ENCODE measurements around the gene SLC39A1. TPM values are rescaled to one million over a fixed set of nuclear protein-coding genes. Genes with fewer than 3 reads are reported as not detected.
A peak's percentile ranks its signal among the peaks of the same experiment; 100 is the strongest.

The SLC39A1 gene
- polyA plus RNA-seq, 2 of the 4 experiments (the other 2 are of a cell fraction): 80.6 to 108 TPM

DNA sequence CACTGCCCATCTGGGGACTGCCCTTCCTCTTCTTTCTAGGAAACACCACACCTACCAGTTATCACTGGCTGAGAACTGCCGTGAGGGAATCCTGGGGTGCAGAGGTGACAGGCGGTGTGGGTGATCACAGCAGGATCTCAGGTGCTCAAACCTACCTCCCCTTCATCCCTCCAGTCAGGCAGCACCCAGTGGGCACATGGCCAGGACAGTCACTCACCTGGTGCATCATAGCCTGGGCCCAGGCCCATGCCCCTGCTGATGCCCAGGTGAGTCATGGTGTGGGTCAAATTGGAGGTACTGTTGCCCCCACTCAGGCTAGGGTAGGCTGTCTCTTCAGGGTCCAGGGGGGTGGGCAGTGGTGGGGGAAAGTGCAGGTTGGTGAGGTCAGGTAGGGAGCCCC is 11.5 kb downstream of the SLC39A1 start:
- Histone ChIP-seq H3K9me3 (no peaks in the 10 kb centered on the region), H3K4me2 (no peak overlapping the region), H3K4me1 (peaks cover 9% of the 10 kb centered on the region), H3K27ac (no peak overlapping the region), H3K4me3 (no peak overlapping the region)
- POLR2A ChIA-PET: no interaction called here
- no peak for TF ChIP-seq ZFP36 (IDR thresholded peaks at IDR 0.05; ENCODE audit: borderline replicate concordance, partially characterized antibody)
- no peak for TF ChIP-seq RNF2 (IDR thresholded peaks at IDR 0.05; ENCODE audit: borderline replicate concordance, low read depth)
- no peak for TF ChIP-seq SREBF2 (IDR thresholded peaks at IDR 0.05)
- TF ChIP-seq POLR2AphosphoS2 (conservative IDR thresholded peaks at IDR 0.05; ENCODE audit: low read length): no peak
- TF ChIP-seq ESRRA (IDR thresholded peaks at IDR 0.05; ENCODE audit: borderline replicate concordance, low read length): no peak
- TF ChIP-seq POLR2A (IDR thresholded peaks at IDR 0.05; ENCODE audit: low read length): no peak
- TF ChIP-seq SMC3 (IDR thresholded peaks at IDR 0.05): no peak
- no peak for TF ChIP-seq ZSCAN20 (CRISPR knock-in tag; IDR thresholded peaks at IDR 0.05)
- TF ChIP-seq, protein P1, sequence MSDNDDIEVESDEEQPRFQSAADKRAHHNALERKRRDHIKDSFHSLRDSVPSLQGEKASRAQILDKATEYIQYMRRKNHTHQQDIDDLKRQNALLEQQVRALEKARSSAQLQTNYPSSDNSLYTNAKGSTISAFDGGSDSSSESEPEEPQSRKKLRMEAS (IDR thresholded peaks at IDR 0.05): no peak
- no peak for TF ChIP-seq HOXB13 (CRISPR knock-in tag; IDR thresholded peaks at IDR 0.05; ENCODE audit: low read depth)
- CTCF ChIA-PET: no interaction called here
- ATAC-seq: no peak
- no peak for FAIRE-seq
- DNase-seq (ENCODE audit: low read depth in 1 of 2, low spot score in 1 of 2): no peak
- 94% methylated on average over 2 of the region's 2 CpGs for WGBS (ENCODE audit: missing lambda C conversion rate)

GRCh38 chr1:153951183-153951582 is 12.2 kb downstream of the SLC39A1 start:
- Histone ChIP-seq H3K4me3 (no peak overlapping the region), H3K4me2 (no peak overlapping the region), H3K27ac (no peak overlapping the region), H3K9me3 (no peaks in the 10 kb centered on the region), H3K4me1 (peaks cover 5% of the 10 kb centered on the region)
- ATAC-seq (no peak), FAIRE-seq (no peak), DNase-seq (ENCODE audit: low read depth in 1 of 2, low spot score in 1 of 2) (no peak)
- POLR2A ChIA-PET: no interaction called here
- CTCF ChIA-PET: interaction anchor here (1.2 to 1.4 kb wide), 2 partner anchors 12 to 35 kb away, joined by 3 to 5 read pairs; partner anchors contain the start of genes RAB13 and SLC39A1
- 87% methylated on average over 7 of the region's 11 CpGs for WGBS (ENCODE audit: missing lambda C conversion rate)
- no peak for TF ChIP-seq CHD2 (IDR thresholded peaks at IDR 0.05; ENCODE audit: low read length, partially characterized antibody)
- TF ChIP-seq POLR2AphosphoS2 (conservative IDR thresholded peaks at IDR 0.05; ENCODE audit: low read length): no peak
- TF ChIP-seq RFX5 (IDR thresholded peaks at IDR 0.05): no peak
- no peak for TF ChIP-seq POLR2A (IDR thresholded peaks at IDR 0.05; ENCODE audit: low read length)
- no peak for TF ChIP-seq FOSB (CRISPR knock-in tag; IDR thresholded peaks at IDR 0.05)
- TF ChIP-seq KDM1A (IDR thresholded peaks at IDR 0.05; ENCODE audit: low read depth): no peak
- TF ChIP-seq ATOH8 (CRISPR knock-in tag; IDR thresholded peaks at IDR 0.05; ENCODE audit: low read depth): no peak
- TF ChIP-seq ESRRA (IDR thresholded peaks at IDR 0.05; ENCODE audit: borderline replicate concordance, low read length): no peak
- no peak for TF ChIP-seq PHF8 (IDR thresholded peaks at IDR 0.05; ENCODE audit: borderline replicate concordance, low read depth)
- TF ChIP-seq HOXB5 (CRISPR knock-in tag; IDR thresholded peaks at IDR 0.05): no peak
- TF ChIP-seq CBX8 (IDR thresholded peaks at IDR 0.05): no peak
- TF ChIP-seq HEYL (CRISPR knock-in tag; IDR thresholded peaks at IDR 0.05): no peak
- TF ChIP-seq EP300 (IDR thresholded peaks at IDR 0.05): no peak
- TF ChIP-seq HOXA7 (CRISPR knock-in tag; IDR thresholded peaks at IDR 0.05): no peak
- no peak for TF ChIP-seq TP53 (CRISPR knock-in tag; IDR thresholded peaks at IDR 0.05)
- TF ChIP-seq PBX3 (IDR thresholded peaks at IDR 0.05): no peak

DNA sequence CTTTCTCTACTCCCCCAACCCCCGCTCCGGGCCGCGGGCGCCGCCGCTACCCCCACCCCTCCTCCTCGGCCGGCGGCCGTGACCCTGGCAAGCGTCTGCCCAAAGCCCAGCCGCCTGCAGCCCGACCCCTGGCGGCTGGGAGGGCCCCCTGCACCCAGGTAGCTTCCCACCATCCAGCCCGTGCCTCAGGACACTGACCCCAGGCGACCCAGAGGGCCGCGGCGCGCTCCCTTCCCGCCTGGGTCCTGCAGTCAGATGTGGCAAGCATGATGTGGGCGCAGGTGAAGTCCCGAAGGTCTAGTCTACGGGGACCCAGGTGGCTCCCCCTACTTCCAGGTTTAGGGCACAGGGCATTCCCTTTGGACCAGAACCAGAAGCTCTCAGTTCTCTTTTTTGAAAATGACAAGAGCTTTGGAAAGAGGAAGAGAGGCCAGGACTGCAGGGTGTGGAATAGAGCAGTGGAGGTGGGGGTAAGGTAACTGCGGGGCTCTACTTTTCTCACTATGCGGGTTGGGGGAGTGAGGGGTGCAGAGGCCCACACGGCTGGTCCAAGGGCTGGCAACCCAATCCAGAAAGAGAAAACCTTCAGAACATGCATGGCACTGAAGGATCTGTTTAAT is 16.6 kb downstream of the SLC39A1 start, which contains the start of gene DENND4B:
Gene DENND4B (minus strand): TSS at position 97 of the 620 bp plus-strand sequence. CDS start 2,344 bp downstream, outside the sequence.
- H3K27ac ChIP-seq: peak within 1 kb of the TSS; percentile 98 to 99
- peak within 1 kb of the TSS; percentile 89 for H3K4me2 ChIP-seq
- DNase-seq (ENCODE audit: low read depth in 1 of 2, low spot score in 1 of 2) (peak; percentile 83 to 98), FAIRE-seq (no peak), ATAC-seq (peak; percentile 93 to 95)
- no peaks in the 10 kb centered on the region for H3K9me3 ChIP-seq
- peak within 1 kb of the TSS; percentile 99 for H3K4me3 ChIP-seq
- ChIA-PET POLR2A (interaction anchor here (0.5 to 2.0 kb wide), 15 partner anchors 10 to 1375 kb away, joined by 3 to 16 read pairs (median 3); partner anchors contain the start of genes CHTOP, CREB3L4, GATAD2B and INTS3), CTCF (interaction anchor here (0.7 to 5.8 kb wide), 45 partner anchors 9 to 385 kb away, joined by 3 to 75 read pairs (median 4); partner anchors contain the start of genes CREB3L4, CRTC2, JTB and RAB13)
- WGBS (ENCODE audit: missing lambda C conversion rate): 40% methylated on average over 7 of the region's 28 CpGs
- H3K4me1 ChIP-seq: peaks cover 16% of the 10 kb centered on the region
- TF ChIP-seq CHD4 (IDR thresholded peaks at IDR 0.05; ENCODE audit: borderline replicate concordance) (no peak), TFCP2L1 (CRISPR knock-in tag; IDR thresholded peaks at IDR 0.05) (0 out of 2 replicates have a peak, but pooled peaks have one; percentile 18), SMC3 (IDR thresholded peaks at IDR 0.05) (peak; percentile 57), MYC (IDR thresholded peaks at IDR 0.05; ENCODE audit: borderline replicate concordance, low read length) (peak; percentile 80), POLR2AphosphoS2 (conservative IDR thresholded peaks at IDR 0.05; ENCODE audit: low read length) (no peak), GATA3 (IDR thresholded peaks at IDR 0.05; ENCODE audit: borderline replicate concordance) (no peak), JUN (IDR thresholded peaks at IDR 0.05) (peak in 1 of 2 experiments; percentile 41; a peak in 3 of 5 replicates), EHF (CRISPR knock-in tag; IDR thresholded peaks at IDR 0.05) (no peak), PBX3 (IDR thresholded peaks at IDR 0.05) (0 out of 2 replicates have a peak, but pooled peaks have one; percentile 61), USF2 (IDR thresholded peaks at IDR 0.05) (no peak)

Measured in A549 (cell line).